A172 (cell line): ENCODE results near the gene PPRC1. TPM values are rescaled to one million over a fixed set of nuclear protein-coding genes. Genes with fewer than 3 reads are reported as not detected.
"Not testable (repeated sequence)": the region's sequence is repeated elsewhere in the genome, so short reads cannot be mapped to it uniquely, and the experiment has no call there.

Experiments
- DNase-seq: peaks from one replicate; pipeline ENCODE4 v3.0.0-alpha.2; 2015; ENCODE audit warnings: low spot score
- total RNA-seq: library from RNA; depleted of rRNA; stranded (reverse); fragments of >200 nt; shearing (Covaris generic); gene quantifications from 2 replicates; pipeline ENCODE4 v1.2.3, GENCODE V29; 2014

PPRC1 gene
- total RNA-seq, 1 experiment from 2014 or later, result 28.9 TPM

GRCh38 chr10:102150970-102151773 is 18.3 kb downstream of the PPRC1 start:
- peak; percentile 70 for DNase-seq

GRCh38 chr10:102151774-102152544 is 19.1 kb downstream of the PPRC1 start, which contains the start of gene NOLC1:
Gene NOLC1, plus strand, starts transcription at chr10:102152389. Its CDS starts 22 bp downstream, at chr10:102152411.
- DNase-seq, result peak; percentile 99

GRCh38 chr10:102152545-102152890 is 19.7 kb downstream of the PPRC1 start:
- no peak for DNase-seq

- DNase-seq, result no peak
Observed at GRCh38 chr10:102153093-102153620, 20.3 kb downstream of the PPRC1 start.

- DNase-seq, result no peak
Observed at GRCh38 chr10:102154466-102155116, 21.8 kb downstream of the PPRC1 start.

- DNase-seq, result no peak
Observed at GRCh38 chr10:102157224-102157623, 24.4 kb downstream of the PPRC1 start.

GRCh38 chr10:102159051-102159597 is 26.3 kb downstream of the PPRC1 start:
- peak; percentile 30 for DNase-seq

GRCh38 chr10:102159831-102160230 is 27.0 kb downstream of the PPRC1 start:
- DNase-seq, result no peak

GRCh38 chr10:102163342-102163989 is 30.6 kb downstream of the PPRC1 start:
- DNase-seq, result no peak

- DNase-seq, result no peak
Observed at GRCh38 chr10:102167861-102168260, 35.0 kb downstream of the PPRC1 start.

- DNase-seq, result no peak
Observed at GRCh38 chr10:102170602-102171001, 37.8 kb downstream of the PPRC1 start.

GRCh38 chr10:102172288-102172687 is 39.4 kb downstream of the PPRC1 start:
- DNase-seq, result no peak

- DNase-seq, result peak; percentile 25
Observed at GRCh38 chr10:102175415-102175814, 42.6 kb downstream of the PPRC1 start.

GRCh38 chr10:102184606-102185005 is 51.8 kb downstream of the PPRC1 start:
- DNase-seq, result no peak

- DNase-seq, result no peak
Observed at GRCh38 chr10:102185272-102185671, 52.4 kb downstream of the PPRC1 start.

- no peak for DNase-seq
Observed at GRCh38 chr10:102185811-102186527, 53.1 kb downstream of the PPRC1 start.

GRCh38 chr10:102188298-102188940 is 55.6 kb downstream of the PPRC1 start:
- DNase-seq, result no peak

- not testable (repeated sequence) for DNase-seq
Observed at GRCh38 chr10:102188941-102189898, 56.4 kb downstream of the PPRC1 start.

- DNase-seq, result no peak
Observed at GRCh38 chr10:102191956-102192355, 59.1 kb downstream of the PPRC1 start.
